Thyroid gland (tissue), 4 donors: ENCODE results near the gene SUV39H2. TPM values are rescaled to one million over a fixed set of nuclear protein-coding genes. Genes with fewer than 3 reads are reported as not detected.

ENCODE experiments used
- DNase-seq, 2 donors: peaks; one replicate each; pipeline ENCODE4 v3.0.0-alpha.2; 2019
- H3K27ac ChIP-seq, 3 donors: fragments of 200-600 bp; sonication (generic); 1 replicate in 2 of 3; 2 replicates in 1 of 3; pipeline ENCODE4 v1.5.1; 2016 to 2019; ENCODE audit warnings: mild to moderate bottlenecking in 1 of 3, moderate library complexity in 1 of 3
- H3K27me3 ChIP-seq: fragments of 200-600 bp; sonication (generic); one replicate; pipeline ENCODE4 v1.5.1; 2019
- H3K36me3 ChIP-seq, 2 donors: fragments of 200-600 bp; sonication (generic); one replicate each; pipeline ENCODE4 v1.5.1; 2016 to 2019
- H3K4me1 ChIP-seq, 2 donors: fragments of 200-600 bp; sonication (generic); one replicate each; pipeline ENCODE4 v1.5.1; 2017 to 2019
- H3K4me3 ChIP-seq, 3 donors: fragments of 200-600 bp; sonication (generic); replicated peaks in 1 of 3; 1 replicate in 2 of 3; 2 replicates in 1 of 3; pipeline ENCODE4 v1.5.1; 2016; ENCODE audit warnings: mild to moderate bottlenecking in 1 of 3
- H3K9me3 ChIP-seq: fragments of 200-600 bp; sonication (generic); one replicate; pipeline ENCODE4 v1.5.1; 2017
- CTCF ChIP-seq, 6 experiments: fragments of 200-600 bp in 3 of 6; fragments of 450-650 bp in 3 of 6; sonication (generic) in 3 of 6; IDR thresholded peaks; one replicate each; pipeline ENCODE4 v1.5.1; 2016 to 2019; ENCODE audit warnings: antibody characterized with exemption in 6 of 6, mild to moderate bottlenecking in 2 of 6, inconsistent platforms in 1 of 6, moderate library complexity in 1 of 6
- POLR2A ChIP-seq, 2 donors: fragments of 450-650 bp; IDR thresholded peaks; one replicate each; pipeline ENCODE4 v1.6.1; 2017; ENCODE audit warnings: antibody characterized with exemption in 2 of 2, mild to moderate bottlenecking in 2 of 2, moderate library complexity in 1 of 2
- WGBS, 2 donors: methylation state at CpG; one replicate each; pipeline ENCODE4 v1.1.5; 2017; 5-methylcytosine and 5-hydroxymethylcytosine counted together
- intact Hi-C: fragments of 100-400 bp; cut with DNase I; formaldehyde crosslinking; loops from one replicate; pipeline ENCODE4 v1.15.1; 2023
- total RNA-seq, 4 donors: library from RNA; depleted of rRNA; stranded (reverse); fragments of >200 nt; gene quantifications; one replicate each; pipeline ENCODE4 v1.2.3, GENCODE V29; 2016

The SUV39H2 gene
- total RNA-seq, 4 donors from 2014 or later = 5.1 to 9.6 (median 8.7) TPM

DNA sequence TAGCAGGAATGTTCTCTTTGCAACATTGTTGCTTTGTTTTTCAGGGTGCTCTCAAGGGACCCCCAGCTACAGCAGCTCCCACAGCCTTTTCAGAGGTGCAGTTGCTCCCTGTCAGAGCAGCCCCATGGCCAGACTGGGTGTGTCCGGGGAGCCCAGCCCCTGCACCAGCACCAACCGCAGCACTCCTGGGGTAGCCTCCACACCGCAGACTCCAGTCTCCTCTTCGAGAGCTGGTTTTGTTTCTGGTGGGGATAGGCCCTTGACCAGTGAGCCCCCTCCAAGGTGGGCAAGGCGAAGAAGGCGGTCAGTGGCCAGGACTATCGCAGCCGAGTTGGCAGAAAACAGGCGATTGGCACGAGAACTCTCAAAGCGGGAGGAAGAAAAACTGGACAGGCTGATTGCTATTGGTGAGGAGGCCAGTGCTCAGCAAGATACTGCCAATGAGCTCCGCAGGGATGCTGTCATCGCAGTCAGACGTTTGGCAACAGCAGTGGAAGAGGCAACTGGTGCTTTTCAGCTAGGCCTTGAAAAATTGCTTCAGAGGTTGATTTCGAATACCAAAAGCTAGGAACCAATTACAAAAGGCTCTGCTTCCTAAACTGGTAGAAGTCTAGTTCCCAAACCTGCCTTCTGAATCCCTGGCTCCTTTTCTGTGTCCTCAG is 35.2 kb upstream of the SUV39H2 start:
- no peaks in the 10 kb centered on the region for H3K9me3 ChIP-seq
- H3K27ac ChIP-seq = no peak overlapping the region
- H3K27me3 ChIP-seq = no peaks in the 10 kb centered on the region
- DNase-seq = no peak
- 94 to 95% methylated on average over 15 of the region's 15 CpGs for WGBS, 2 donors
- peaks cover 17 to 30% of the 10 kb centered on the region in 2 donors for H3K36me3 ChIP-seq
- peaks cover 4 to 7% of the 10 kb centered on the region in 2 donors for H3K4me1 ChIP-seq
- H3K4me3 ChIP-seq = no peak overlapping the region
- TF ChIP-seq CTCF (IDR thresholded peaks at IDR 0.05) (no peak), POLR2A (IDR thresholded peaks at IDR 0.05) (no peak)
- intact Hi-C loops = no loop called here

DNA sequence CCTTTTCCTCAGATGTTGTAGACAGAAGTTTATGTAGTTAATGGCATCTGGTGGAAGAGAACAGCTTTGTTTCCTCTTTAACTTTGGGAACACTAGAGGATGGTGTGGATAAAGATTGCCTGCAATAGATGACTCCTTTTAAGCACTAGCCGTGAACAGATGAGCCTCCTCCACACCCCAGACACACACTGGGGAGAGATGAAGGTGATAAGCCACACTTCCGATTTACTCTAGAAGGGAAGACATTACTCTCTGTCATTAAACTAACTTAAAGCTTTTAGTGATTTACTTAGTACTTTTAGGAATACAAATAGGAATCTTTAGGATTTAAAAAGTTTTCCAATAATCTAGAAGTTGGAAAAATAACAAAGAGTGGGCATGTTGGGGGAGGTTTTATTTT is 33.7 kb upstream of the SUV39H2 start:
- Histone ChIP-seq H3K27ac (no peak overlapping the region), H3K27me3 (no peaks in the 10 kb centered on the region), H3K9me3 (no peaks in the 10 kb centered on the region), H3K36me3 (peaks cover 17 to 33% of the 10 kb centered on the region in 2 donors), H3K4me3 (no peak overlapping the region), H3K4me1 (no peaks in the 10 kb centered on the region)
- TF ChIP-seq POLR2A (IDR thresholded peaks at IDR 0.05) (no peak), CTCF (IDR thresholded peaks at IDR 0.05) (no peak)
- no peak for DNase-seq
- intact Hi-C loops = no loop called here
- 91 to 93% methylated on average over 2 of the region's 2 CpGs for WGBS, 2 donors

DNA sequence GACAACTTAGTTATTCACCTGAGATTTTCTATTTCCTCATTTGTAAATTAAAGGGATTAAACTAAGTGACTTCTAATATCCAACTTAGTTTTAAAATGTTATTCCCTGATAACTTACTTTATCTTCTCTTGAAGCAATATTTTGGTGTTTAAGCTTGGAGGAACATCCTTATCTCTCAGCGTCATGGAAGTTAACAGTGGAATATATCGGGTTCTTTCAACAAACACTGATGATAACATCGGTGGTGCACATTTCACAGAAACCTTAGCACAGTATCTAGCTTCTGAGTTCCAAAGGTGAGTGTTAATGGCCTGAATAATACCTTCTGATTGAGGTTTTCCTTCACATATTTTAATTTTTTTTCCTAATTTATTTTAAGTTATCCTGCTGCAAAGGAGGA is 26.4 kb upstream of the SUV39H2 start:
- Histone ChIP-seq H3K27me3 (no peaks in the 10 kb centered on the region), H3K27ac (no peak overlapping the region), H3K4me1 (no peaks in the 10 kb centered on the region), H3K9me3 (no peaks in the 10 kb centered on the region), H3K4me3 (no peak overlapping the region), H3K36me3 (peaks cover 0 to 18% of the 10 kb centered on the region in 2 donors)
- intact Hi-C loops = no loop called here
- no peak for TF ChIP-seq CTCF (IDR thresholded peaks at IDR 0.05)
- TF ChIP-seq POLR2A (IDR thresholded peaks at IDR 0.05) = no peak
- 96 to 100% methylated on average over 3 of the region's 3 CpGs for WGBS, 2 donors
- DNase-seq = no peak

DNA sequence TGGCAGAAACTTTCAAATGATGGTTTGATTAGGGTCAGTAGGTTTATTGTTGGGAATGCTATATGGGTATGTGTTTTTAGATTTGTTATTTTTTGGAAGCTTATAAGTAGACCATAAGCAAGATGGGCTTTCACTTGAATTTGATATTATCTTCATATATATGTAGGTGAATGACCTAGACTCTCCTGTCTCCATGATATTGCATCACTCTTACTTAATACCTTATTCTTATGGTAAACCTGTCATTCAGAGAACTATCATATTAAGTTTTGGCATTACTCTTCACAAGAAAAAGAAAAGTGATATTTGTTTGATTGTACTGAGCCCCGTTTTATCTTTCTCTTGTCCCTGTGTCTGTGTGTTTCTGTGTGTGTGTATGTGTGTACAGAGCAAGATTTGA is 23.2 kb upstream of the SUV39H2 start:
- intact Hi-C loops = no loop called here
- Histone ChIP-seq H3K27me3 (no peaks in the 10 kb centered on the region), H3K4me3 (no peak overlapping the region), H3K27ac (no peak overlapping the region), H3K4me1 (no peaks in the 10 kb centered on the region), H3K9me3 (no peaks in the 10 kb centered on the region), H3K36me3 (peaks cover 0 to 20% of the 10 kb centered on the region in 2 donors)
- TF ChIP-seq CTCF (IDR thresholded peaks at IDR 0.05) (no peak), POLR2A (IDR thresholded peaks at IDR 0.05) (no peak)
- 96% methylated on average over 1 of the region's 1 CpG for WGBS, 2 donors
- DNase-seq = no peak

GRCh38 chr10:14858338-14858960 is 20.2 kb upstream of the SUV39H2 start:
- H3K9me3 ChIP-seq = no peaks in the 10 kb centered on the region
- no peak overlapping the region for H3K27ac ChIP-seq
- H3K36me3 ChIP-seq = peaks cover 0 to 14% of the 10 kb centered on the region in 2 donors
- H3K27me3 ChIP-seq = no peaks in the 10 kb centered on the region
- intact Hi-C loops = no loop called here
- WGBS, 2 donors = 88 to 90% methylated on average over 6 of the region's 6 CpGs
- H3K4me1 ChIP-seq = peaks cover 0 to 3% of the 10 kb centered on the region in 2 donors
- DNase-seq = no peak
- no peak overlapping the region for H3K4me3 ChIP-seq
- TF ChIP-seq CTCF (IDR thresholded peaks at IDR 0.05) (no peak), POLR2A (IDR thresholded peaks at IDR 0.05) (no peak)
